ENCODE data around the gene BCL2L15. TPM values are rescaled to one million over a fixed set of nuclear protein-coding genes. Genes with fewer than 3 reads are reported as not detected.
A peak's percentile ranks its signal among the peaks of the same experiment; 100 is the strongest.

BCL2L15 gene
- total and polyA plus RNA-seq, 2 of the 13 experiments (the other 11 are each of a cell fraction or from before 2014, with no cell fraction given): 0.03 to 0.27 TPM

GRCh38 chr1:113929750-113930498, 42.5 kb upstream of the BCL2L15 start (continued):
- TF ChIP-seq ZNF646 (CRISPR knock-in tag; IDR thresholded peaks at IDR 0.05): peak; percentile 64
- no peak for TF ChIP-seq CREB1 (IDR thresholded peaks at IDR 0.05)
- TF ChIP-seq CREB1 (CRISPR knock-in tag; IDR thresholded peaks at IDR 0.05): no peak
- TF ChIP-seq IRX3 (CRISPR knock-in tag; IDR thresholded peaks at IDR 0.05; ENCODE audit: borderline replicate concordance, low read depth): no peak
- peak; percentile 0; the same call in 1 of the 2 replicates for TF ChIP-seq NR0B2 (CRISPR knock-in tag; IDR thresholded peaks at IDR 0.05)
- no peak for TF ChIP-seq PLRG1 (conservative IDR thresholded peaks at IDR 0.05)
- TF ChIP-seq SATB2 (CRISPR knock-in tag; IDR thresholded peaks at IDR 0.05): no peak
- TF ChIP-seq ZNF24 (IDR thresholded peaks at IDR 0.05): no peak
- TF ChIP-seq HMGXB4 (CRISPR knock-in tag; IDR thresholded peaks at IDR 0.05; ENCODE audit: borderline replicate concordance in 1 of 2, low read depth in 1 of 2): peak in 1 of 2 experiments; percentile 21; a peak in 3 of 4 replicates
- no peak for TF ChIP-seq ATF3 (CRISPR knock-in tag; IDR thresholded peaks at IDR 0.05)
- TF ChIP-seq RFX1 (IDR thresholded peaks at IDR 0.05): no peak
- no peak for TF ChIP-seq ATAD3A (CRISPR knock-in tag; IDR thresholded peaks at IDR 0.05)
- no peak for TF ChIP-seq SIN3B (IDR thresholded peaks at IDR 0.05; ENCODE audit: low read length)
- TF ChIP-seq YEATS2 (CRISPR knock-in tag; IDR thresholded peaks at IDR 0.05; ENCODE audit: borderline replicate concordance): 0 out of 2 replicates have a peak, but pooled peaks have one; percentile 16
- TF ChIP-seq TOPORS (CRISPR knock-in tag; IDR thresholded peaks at IDR 0.05): no peak
- TF ChIP-seq FOXO1 (CRISPR knock-in tag; IDR thresholded peaks at IDR 0.05): no peak
- TF ChIP-seq NR2C2 (CRISPR knock-in tag; IDR thresholded peaks at IDR 0.05; ENCODE audit: borderline replicate concordance): no peak
- TF ChIP-seq ZFP82 (CRISPR knock-in tag; IDR thresholded peaks at IDR 0.05; ENCODE audit: borderline replicate concordance): peak; percentile 20; the same call in 1 of the 2 replicates
- 0 out of 2 replicates have a peak, but pooled peaks have one; percentile 49 for TF ChIP-seq ZNF816 (CRISPR knock-in tag; IDR thresholded peaks at IDR 0.05; ENCODE audit: borderline replicate concordance)
- no peak for TF ChIP-seq PHF5A (CRISPR knock-in tag; IDR thresholded peaks at IDR 0.05; ENCODE audit: low read depth, unreplicated experiment)
- TF ChIP-seq ZNF891 (CRISPR knock-in tag; IDR thresholded peaks at IDR 0.05): 0 out of 2 replicates have a peak, but pooled peaks have one; percentile 15

Data from HepG2 (cell line).